Esophagus muscularis mucosa (tissue), 4 donors: ENCODE data around the gene CAMK1D.

Experiments used
- EP300 ChIP-seq: sonication (generic); formaldehyde crosslinking; IDR thresholded peaks from one replicate; pipeline ENCODE4 v1.6.1; 2017; ENCODE audit warnings: antibody characterized with exemption
- POLR2A ChIP-seq: fragments of 450-650 bp; IDR thresholded peaks from one replicate; pipeline ENCODE4 v1.6.1; 2017; ENCODE audit warnings: antibody characterized with exemption, moderate library complexity, mild to moderate bottlenecking, low read depth
- POLR2AphosphoS5 ChIP-seq, 2 donors: sonication (generic); formaldehyde crosslinking; IDR thresholded peaks; one replicate each; pipeline ENCODE4 v1.6.1; 2017; ENCODE audit warnings: antibody characterized with exemption in 2 of 2
- TF ChIP-seq, protein P1 (sequence below), 3 experiments: fragments of 200-600 bp in 2 of 3; fragments of 450-650 bp in 1 of 3; sonication (generic) in 2 of 3; IDR thresholded peaks; one replicate each; pipeline ENCODE4 v1.5.1; 2017 to 2019; ENCODE audit warnings: antibody characterized with exemption in 3 of 3, mild to moderate bottlenecking in 2 of 3, moderate library complexity in 1 of 3

DNA sequence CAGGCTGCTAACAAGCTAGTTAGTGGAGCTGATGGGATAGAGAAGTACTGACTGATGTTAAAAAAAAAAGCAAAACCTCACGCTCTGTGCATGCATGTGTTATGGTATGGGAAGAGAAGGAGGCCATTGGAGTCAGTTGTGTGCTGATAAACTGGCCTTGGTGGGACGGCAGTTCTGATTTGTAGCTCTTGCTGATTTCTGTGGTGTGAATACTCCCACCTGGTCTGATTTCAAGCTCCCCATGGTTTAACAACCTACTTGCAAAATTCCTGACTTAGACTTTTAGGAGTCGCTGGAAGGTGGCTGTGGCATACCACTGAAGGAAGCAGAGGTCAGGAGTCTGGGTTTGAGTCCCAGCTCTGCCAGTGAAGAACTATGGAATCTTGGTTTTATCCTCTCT is 15.2 kb downstream of the CAMK1D start:
- TF ChIP-seq, protein P1, sequence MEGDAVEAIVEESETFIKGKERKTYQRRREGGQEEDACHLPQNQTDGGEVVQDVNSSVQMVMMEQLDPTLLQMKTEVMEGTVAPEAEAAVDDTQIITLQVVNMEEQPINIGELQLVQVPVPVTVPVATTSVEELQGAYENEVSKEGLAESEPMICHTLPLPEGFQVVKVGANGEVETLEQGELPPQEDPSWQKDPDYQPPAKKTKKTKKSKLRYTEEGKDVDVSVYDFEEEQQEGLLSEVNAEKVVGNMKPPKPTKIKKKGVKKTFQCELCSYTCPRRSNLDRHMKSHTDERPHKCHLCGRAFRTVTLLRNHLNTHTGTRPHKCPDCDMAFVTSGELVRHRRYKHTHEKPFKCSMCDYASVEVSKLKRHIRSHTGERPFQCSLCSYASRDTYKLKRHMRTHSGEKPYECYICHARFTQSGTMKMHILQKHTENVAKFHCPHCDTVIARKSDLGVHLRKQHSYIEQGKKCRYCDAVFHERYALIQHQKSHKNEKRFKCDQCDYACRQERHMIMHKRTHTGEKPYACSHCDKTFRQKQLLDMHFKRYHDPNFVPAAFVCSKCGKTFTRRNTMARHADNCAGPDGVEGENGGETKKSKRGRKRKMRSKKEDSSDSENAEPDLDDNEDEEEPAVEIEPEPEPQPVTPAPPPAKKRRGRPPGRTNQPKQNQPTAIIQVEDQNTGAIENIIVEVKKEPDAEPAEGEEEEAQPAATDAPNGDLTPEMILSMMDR (IDR thresholded peaks at IDR 0.05): no peak
- TF ChIP-seq POLR2A: no peak
- no peak for TF ChIP-seq POLR2AphosphoS5 (IDR thresholded peaks at IDR 0.05)
- no peak for TF ChIP-seq EP300
